Body of pancreas (tissue), 4 donors: ENCODE measurements around the gene ANKRD33B.

Source experiments
- CTCF ChIP-seq, 7 experiments: fragments of 450-650 bp in 4 of 7; fragments of 200-600 bp in 3 of 7; sonication (generic) in 3 of 7; IDR thresholded peaks; one replicate each; pipeline ENCODE4 v1.5.1; 2016 to 2019; ENCODE audit warnings: antibody characterized with exemption in 7 of 7
- POLR2A ChIP-seq, 3 donors: fragments of 450-650 bp; IDR thresholded peaks; one replicate each; pipeline ENCODE4 v1.6.1; 2016; ENCODE audit warnings: antibody characterized with exemption in 3 of 3, mild to moderate bottlenecking in 2 of 3

GRCh38 chr5:10550222-10550995 lies 13.5 kb upstream of the ANKRD33B start:
- TF ChIP-seq CTCF (IDR thresholded peaks at IDR 0.05) (no peak), POLR2A (IDR thresholded peaks at IDR 0.05) (no peak)
